K562 (cell line): ENCODE results near the gene FAM50B. TPM values are rescaled to one million over a fixed set of nuclear protein-coding genes. Genes with fewer than 3 reads are reported as not detected.
"Not testable (repeated sequence)": the region's sequence is repeated elsewhere in the genome, so short reads cannot be mapped to it uniquely, and the experiment has no call there.

Experiments
- ATAC-seq: fragments of 200-7000 bp; cut with Tn5 transposase; 3 replicates; pipeline ENCODE4 v1.9.1; 2020; ENCODE audit warnings: moderate library complexity
- BruUV-seq: library from RNA; stranded (reverse); fragments of 400-500 nt; replicated peaks from 2 replicates; lab custom pipeline; 2021; lab: Mats Ljungman, UMichigan
- CTCF ChIA-PET: fragments of 300-600 bp; formaldehyde crosslinking; extraction: SDS; loops from one replicate; lab custom pipeline; 2021; ENCODE audit warnings: low intra/inter-chr PET ratio; lab: Yijun Ruan, JAX
- POLR2A ChIA-PET: fragments of 300-600, 350-650 bp; sonication (Branson Sonifier 250); formaldehyde crosslinking; extraction: SDS; loops from one replicate; lab custom pipeline; 2021; ENCODE audit warnings: antibody characterized with exemption, inconsistent platforms; lab: Yijun Ruan, JAX
- DNase-seq, 4 experiments: peaks; one replicate each; pipeline versions ENCODE4 v3.0.0 to v3.0.0-alpha.2; 2011 to 2018; ENCODE audit warnings: low spot score in 3 of 4, mixed read lengths in 3 of 4; ENCODE audit errors: extremely low read depth in 1 of 4
- FAIRE-seq: peaks from 2 replicates; lab custom pipeline; 2011; peaks lifted over from hg19 to GRCh38; lab: Jason Lieb, UNC
- H2AFZ ChIP-seq: 2 replicates; pipeline ENCODE4 v1.6.0; 2011; ENCODE audit warnings: low read depth, low read length, control low read depth, inconsistent platforms
- H3K27ac ChIP-seq: fragments of 200-600 bp; 3 replicates; pipeline ENCODE4 v1.8.0; 2011; ENCODE audit warnings: low read depth, mild to moderate bottlenecking, control low read depth, inconsistent platforms, low read length, moderate library complexity, mixed read lengths; ENCODE audit errors: extremely low read depth
- H3K27me3 ChIP-seq, 2 experiments: fragments of 300-600 bp in 1 of 2; 2 replicates in 1 of 2; 3 replicates in 1 of 2; pipeline versions ENCODE4 v1.6.0 to v1.8.0; 2011; ENCODE audit warnings: inconsistent platforms in 2 of 2, low read length in 2 of 2, mild to moderate bottlenecking in 1 of 2, mixed read lengths in 1 of 2, moderate library complexity in 1 of 2; ENCODE audit not compliant: control insufficient read depth in 2 of 2, insufficient read depth in 2 of 2
- H3K36me3 ChIP-seq: fragments of 300-600 bp; 3 replicates; pipeline ENCODE4 v1.8.0; 2011; ENCODE audit warnings: mild to moderate bottlenecking, low read length, inconsistent platforms; ENCODE audit not compliant: control insufficient read depth, insufficient read depth
- H3K4me1 ChIP-seq, 2 experiments: fragments of 200-600 bp in 1 of 2; replicated peaks in 1 of 2; 2 replicates in 1 of 2; 3 replicates in 1 of 2; pipeline versions ENCODE4 v1.5.1 to v1.8.0; 2011; ENCODE audit warnings: inconsistent platforms in 2 of 2, low read length in 2 of 2, mild to moderate bottlenecking in 1 of 2, mixed read lengths in 1 of 2, moderate library complexity in 1 of 2; ENCODE audit not compliant: control insufficient read depth in 2 of 2, insufficient read depth in 2 of 2
- H3K4me2 ChIP-seq: 2 replicates; pipeline ENCODE4 v1.6.1; 2011; ENCODE audit warnings: low read length, control low read depth, inconsistent platforms, mixed read lengths; ENCODE audit not compliant: insufficient read depth
- H3K4me3 ChIP-seq: fragments of 200-600 bp; sonication (generic), shearing (Covaris generic); 2 replicates; pipeline ENCODE4 v1.5.1; 2016; ENCODE audit warnings: control low read depth, inconsistent platforms
- H3K79me2 ChIP-seq: fragments of 200-600 bp; 3 replicates; pipeline ENCODE4 v1.8.0; 2011; ENCODE audit warnings: low read length, inconsistent platforms; ENCODE audit not compliant: control insufficient read depth, insufficient read depth
- H3K9ac ChIP-seq, 2 experiments: 2 replicates each; pipeline versions ENCODE4 v1.6.0 to v1.6.1; 2011; ENCODE audit warnings: low read depth in 2 of 2, low read length in 2 of 2, control low read depth in 1 of 2, inconsistent platforms in 1 of 2, mild to moderate bottlenecking in 1 of 2, mixed read lengths in 1 of 2; ENCODE audit not compliant: insufficient read depth in 1 of 2
- H3K9me1 ChIP-seq: one replicate; pipeline ENCODE4 v1.6.0; 2011; ENCODE audit warnings: inconsistent platforms, mild to moderate bottlenecking, low read length, moderate library complexity; ENCODE audit not compliant: control insufficient read depth, insufficient read depth
- H3K9me3 ChIP-seq: replicated peaks from 2 replicates; pipeline ENCODE4 v1.5.1; 2011; ENCODE audit warnings: low read depth, low read length, inconsistent platforms; ENCODE audit not compliant: control insufficient read depth, insufficient read depth
- H4K20me1 ChIP-seq: replicated peaks from 2 replicates; pipeline ENCODE4 v1.6.1; 2011; ENCODE audit warnings: low read length, inconsistent platforms, mixed read lengths; ENCODE audit not compliant: control insufficient read depth, insufficient read depth
- CXXC5 ChIP-seq: fragments of 250-450 bp; sonication (Bioruptor Pico); IDR thresholded peaks from 2 replicates; pipeline ENCODE4 v1.8.0; 2022; ENCODE audit warnings: inconsistent platforms, mild to moderate bottlenecking, moderate library complexity
- HDAC8 ChIP-seq: fragments of 450-650 bp; IDR thresholded peaks from 2 replicates; pipeline ENCODE4 v1.6.1; 2016; ENCODE audit warnings: mild to moderate bottlenecking, missing genetic modification characterization, moderate library complexity, missing compliant biosample characterization
- HNRNPLL ChIP-seq: fragments of 200-400 bp; formaldehyde crosslinking; IDR thresholded peaks from 2 replicates; pipeline ENCODE4 v1.6.1; 2017; ENCODE audit warnings: low read length, low read depth, mild to moderate bottlenecking; ENCODE audit not compliant: poor library complexity, severe bottlenecking
- HSF4 ChIP-seq: fragments of 250-450 bp; sonication (Bioruptor Pico); IDR thresholded peaks from 2 replicates; pipeline ENCODE4 v2.1.2; 2022; ENCODE audit warnings: mild to moderate bottlenecking, moderate library complexity, borderline replicate concordance
- MAZ ChIP-seq, 2 experiments: fragments of 450-650 bp in 1 of 2; sonication (generic) in 1 of 2; formaldehyde crosslinking; IDR thresholded peaks in 1 of 2; conservative IDR thresholded peaks in 1 of 2; 2 replicates each; pipeline versions ENCODE4 v1.4.0 to v1.5.0; 2020; ENCODE audit warnings: mild to moderate bottlenecking in 1 of 2, missing genetic modification reagents in 1 of 2
- POLR2AphosphoS2 ChIP-seq: IDR thresholded peaks from 2 replicates; pipeline ENCODE4 v1.6.1; 2012; ENCODE audit warnings: low read length, improper control_type of control experiment
- PYGO2 ChIP-seq: fragments of 450-650 bp; IDR thresholded peaks from 2 replicates; pipeline ENCODE4 v1.6.1; 2016; ENCODE audit warnings: mild to moderate bottlenecking, missing genetic modification characterization, moderate library complexity, missing compliant biosample characterization
- RNF2 ChIP-seq: sonication (generic); IDR thresholded peaks from 2 replicates; pipeline ENCODE4 v1.6.1; 2016
- TRIM28 ChIP-seq: fragments of 450-650 bp; IDR thresholded peaks from 2 replicates; pipeline ENCODE4 v1.6.1; 2017
- WGBS: fragments of 100-300 bp; shearing (Covaris generic); methylation state at CpG from one replicate; pipeline ENCODE4 v1.1.6; 2016; ENCODE audit warnings: low coverage, mixed read lengths; ENCODE audit not compliant: insufficient coverage; ENCODE audit errors: missing lambda C conversion rate; 5-methylcytosine and 5-hydroxymethylcytosine counted together
- in situ Hi-C: fragments of 300-500 bp; cut with MboI; formaldehyde crosslinking; loops from 4 replicates; pipeline ENCODE4 v1.15.0; 2018; ENCODE audit warnings: inconsistent platforms, mixed read lengths
- intact Hi-C: fragments of 100-400 bp; cut with micrococcal nuclease; formaldehyde crosslinking; loops from 2 replicates; pipeline ENCODE4 v1.14.2; 2022
- polyA plus RNA-seq, 8 experiments: library from polyadenylated mRNA; depleted of rRNA in 4 of 8; stranded (reverse) in 5 of 8; unstranded in 3 of 8; fragments of >200 nt; fragmentation: Nextera tagmentation in 2 of 8; fragmentation: Illumina TruSeq in 1 of 8; extraction: Ambion mirVana in 2 of 8; extraction: Trizol in 1 of 8; gene quantifications; 2 replicates each; pipeline versions ENCODE4 v1.2.1 to v1.2.3, GENCODE V29; 2011 to 2014; ENCODE audit warnings: inconsistent platforms in 1 of 8, missing spikeins in 1 of 8
- total RNA-seq, 7 experiments: library from RNA; depleted of rRNA in 6 of 7; stranded (reverse); fragments of >200 nt in 6 of 7; fragmentation: Illumina TruSeq in 2 of 7; extraction: Trizol in 2 of 7; gene quantifications; 2 replicates each; pipeline versions ENCODE4 v1.2.1 to v1.2.3, GENCODE V29; 2011 to 2021; ENCODE audit warnings: low replicate concordance in 1 of 7
- TF ChIP-seq, protein P1 (sequence below): fragments of 250-450 bp; sonication (Bioruptor Pico); IDR thresholded peaks from 2 replicates; pipeline ENCODE4 v1.8.0; 2021; ENCODE audit warnings: moderate library complexity, mild to moderate bottlenecking, inconsistent platforms
- TF ChIP-seq, protein P2 (sequence below): fragments of 450-650 bp; IDR thresholded peaks from one replicate; pipeline ENCODE4 v1.6.1; 2018; ENCODE audit warnings: mild to moderate bottlenecking, moderate library complexity; ENCODE audit not compliant: partially characterized antibody

The FAM50B gene
- total and polyA plus RNA-seq, 9 of the 15 experiments (the other 6 are each of a cell fraction or from before 2014, with no cell fraction given): 0.09 to 0.16 (median 0.13) TPM; not detected in 6

DNA sequence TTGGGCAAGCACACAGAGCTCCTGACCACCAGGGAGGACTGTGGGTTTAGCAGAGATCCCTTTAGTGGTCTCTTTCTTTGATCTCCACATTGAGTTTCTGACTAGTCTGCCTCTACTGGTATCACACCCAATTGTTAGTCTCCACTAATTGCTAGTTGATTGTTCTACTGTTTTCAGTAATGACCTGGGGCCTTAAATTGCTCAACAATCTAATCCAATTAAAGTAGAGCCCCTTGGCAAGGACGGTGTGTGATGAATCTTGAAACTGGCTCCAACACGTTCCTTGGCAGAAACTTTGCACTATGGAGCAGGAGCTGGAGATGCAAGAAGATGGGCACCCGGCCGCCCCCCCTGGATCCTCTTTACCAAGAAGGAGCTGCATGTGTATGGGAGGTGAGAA is 12.3 kb downstream of the FAM50B start (continued):
- TF ChIP-seq, protein P1, sequence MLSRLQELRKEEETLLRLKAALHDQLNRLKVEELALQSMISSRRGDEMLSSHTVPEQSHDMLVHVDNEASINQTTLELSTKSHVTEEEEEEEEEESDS (CRISPR knock-in tag): no peak
- no peak for TF ChIP-seq RNF2
- TF ChIP-seq, all 486 proteins: peak for 0

DNA sequence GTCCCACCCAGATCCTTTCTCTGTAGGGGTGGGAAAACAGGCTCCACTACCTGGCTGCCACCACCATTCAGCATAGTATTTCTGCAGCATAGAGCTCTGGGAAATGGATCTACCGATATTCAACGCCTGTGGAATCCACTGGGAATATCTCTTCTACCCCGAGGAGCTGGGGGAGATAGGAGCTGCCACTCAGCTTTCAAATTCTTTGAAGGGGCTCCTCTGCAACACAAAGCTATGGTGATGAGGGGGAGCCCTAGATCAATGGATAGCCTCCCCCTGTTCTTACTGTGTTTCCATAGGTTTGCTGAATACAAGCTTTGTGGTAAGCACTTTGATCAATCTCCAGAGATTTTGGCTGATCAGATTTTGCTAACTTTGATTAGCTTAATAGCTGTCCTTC is 12.9 kb downstream of the FAM50B start:
- H3K27ac ChIP-seq: no peak overlapping the region

DNA sequence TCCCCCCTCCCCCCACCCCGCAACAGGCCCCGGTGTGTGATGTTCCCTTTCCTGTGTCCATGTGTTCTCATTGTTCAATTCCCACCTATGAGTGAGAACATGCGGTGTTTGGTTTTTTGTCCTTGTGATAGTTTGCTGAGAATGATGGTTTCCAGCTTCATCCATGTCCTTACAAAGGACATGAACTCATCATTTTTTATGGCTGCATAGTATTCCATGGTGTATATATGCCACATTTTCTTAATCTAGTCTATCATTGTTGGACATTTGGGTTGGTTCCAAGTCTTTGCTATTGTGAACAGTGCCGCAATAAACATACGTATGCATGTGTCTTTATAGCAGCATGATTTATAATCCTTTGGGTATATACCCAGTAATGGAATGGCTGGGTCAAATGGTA is 14.1 kb downstream of the FAM50B start:
- H3K27me3 ChIP-seq: peaks cover 29 to 32% of the 10 kb centered on the region in 2 experiments
- H3K9ac ChIP-seq, ATAC-seq, BruUV-seq, CTCF ChIA-PET, FAIRE-seq, H3K9me3 ChIP-seq, intact Hi-C loops, POLR2A ChIA-PET, H3K9me1 ChIP-seq, H3K79me2 ChIP-seq, H3K36me3 ChIP-seq, DNase-seq, H3K4me1 ChIP-seq, H3K4me2 ChIP-seq, H4K20me1 ChIP-seq, H3K4me3 ChIP-seq, H3K27ac ChIP-seq, H2AFZ ChIP-seq, in situ Hi-C loops: not testable (repeated sequence)
- WGBS: no CpG with 5 or more reads among the region's 5 CpGs

More for the DNA sequence above, 12.9 kb downstream of the FAM50B start:
- H3K9ac ChIP-seq: no peak overlapping the region
- H3K36me3 ChIP-seq: no peaks in the 10 kb centered on the region
- H3K4me1 ChIP-seq: no peaks in the 10 kb centered on the region
- BruUV-seq: no TSS peak
- TF ChIP-seq CXXC5: no peak
- no peak for TF ChIP-seq HSF4 (CRISPR knock-in tag)
- TF ChIP-seq MAZ (CRISPR knock-in tag; conservative IDR thresholded peaks at IDR 0.05 in 1 of 2, IDR thresholded peaks at IDR 0.05 in 1 of 2): no peak
- TF ChIP-seq, protein P2, sequence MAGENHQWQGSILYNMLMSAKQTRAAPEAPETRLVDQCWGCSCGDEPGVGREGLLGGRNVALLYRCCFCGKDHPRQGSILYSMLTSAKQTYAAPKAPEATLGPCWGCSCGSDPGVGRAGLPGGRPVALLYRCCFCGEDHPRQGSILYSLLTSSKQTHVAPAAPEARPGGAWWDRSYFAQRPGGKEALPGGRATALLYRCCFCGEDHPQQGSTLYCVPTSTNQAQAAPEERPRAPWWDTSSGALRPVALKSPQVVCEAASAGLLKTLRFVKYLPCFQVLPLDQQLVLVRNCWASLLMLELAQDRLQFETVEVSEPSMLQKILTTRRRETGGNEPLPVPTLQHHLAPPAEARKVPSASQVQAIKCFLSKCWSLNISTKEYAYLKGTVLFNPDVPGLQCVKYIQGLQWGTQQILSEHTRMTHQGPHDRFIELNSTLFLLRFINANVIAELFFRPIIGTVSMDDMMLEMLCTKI: no peak
- no peak for TF ChIP-seq PYGO2 (tag)
- no peak for TF ChIP-seq HDAC8 (tag)
- TF ChIP-seq POLR2AphosphoS2: no peak
- no peak for TF ChIP-seq TRIM28
- no peak for TF ChIP-seq HNRNPLL
- H4K20me1 ChIP-seq: no peaks in the 10 kb centered on the region
- H3K79me2 ChIP-seq: no peaks in the 10 kb centered on the region
- 0% methylated on average over 3 of the region's 3 CpGs for WGBS
- POLR2A ChIA-PET: interaction anchor here (0.6 to 1.5 kb wide), 6 partner anchors 10 to 79 kb away, joined by 3 to 6 read pairs (median 4); no protein-coding TSS in a partner anchor
- H3K4me2 ChIP-seq: no peak overlapping the region
- H3K27me3 ChIP-seq: peaks cover 17 to 25% of the 10 kb centered on the region in 2 experiments
- in situ Hi-C loops (no loop called here), intact Hi-C loops (no loop called here)
- no peak overlapping the region for H2AFZ ChIP-seq
- no peak overlapping the region for H3K4me3 ChIP-seq
- no peak for ATAC-seq
- no peak for FAIRE-seq
- no peaks in the 10 kb centered on the region for H3K9me1 ChIP-seq
- CTCF ChIA-PET: no interaction called here
- H3K9me3 ChIP-seq: no peaks in the 10 kb centered on the region; the same call in 1 of the 2 replicates
- DNase-seq: no peak
